OCI-LY3 (cell line): ENCODE results near the gene CEMIP.

Experiments used
- H2AFZ ChIP-seq: fragments of 200-600, 300-600 bp; shearing (Covaris generic); 2 replicates; pipeline ENCODE4 v1.6.0; 2014; ENCODE audit warnings: antibody characterized with exemption, low read depth, low read length
- H3K27ac ChIP-seq: fragments of 200-600, 300-600 bp; sonication (generic); 2 replicates; pipeline ENCODE4 v1.5.1; 2014; ENCODE audit warnings: mild to moderate bottlenecking, low read length, moderate library complexity, mixed read lengths
- H3K27me3 ChIP-seq: fragments of 200-600, 300-600 bp; sonication (generic); 2 replicates; pipeline ENCODE4 v1.6.1; 2014; ENCODE audit warnings: low read depth, low read length, mixed read lengths
- H3K36me3 ChIP-seq: fragments of 200-600, 300-600 bp; sonication (generic); replicated peaks from 2 replicates; pipeline ENCODE3; 2014; ENCODE audit warnings: low read depth, low read length, mixed read lengths
- H3K4me1 ChIP-seq: fragments of 300-600, 200-600 bp; sonication (generic); 2 replicates; pipeline ENCODE4 v1.6.1; 2014; ENCODE audit warnings: low read length, mixed read lengths
- H3K4me2 ChIP-seq: fragments of 200-600, 300-600 bp; sonication (generic); 2 replicates; pipeline ENCODE4 v1.6.1; 2014; ENCODE audit warnings: low read length, mixed read lengths
- H3K4me3 ChIP-seq: fragments of 300-600, 200-600 bp; sonication (generic); 2 replicates; pipeline ENCODE4 v1.5.1; 2014; ENCODE audit warnings: antibody characterized with exemption, mild to moderate bottlenecking, low read length, moderate library complexity
- H3K79me2 ChIP-seq: fragments of 300-600, 200-600 bp; shearing (Covaris generic); 2 replicates; pipeline ENCODE4 v1.6.1; 2014; ENCODE audit warnings: mild to moderate bottlenecking, low read length, mixed read lengths
- H3K9ac ChIP-seq: fragments of 300-600, 200-600 bp; shearing (Covaris generic); 2 replicates; pipeline ENCODE4 v1.6.0; 2014; ENCODE audit warnings: mild to moderate bottlenecking, low read length, moderate library complexity
- H3K9me3 ChIP-seq: fragments of 200-600, 300-600 bp; shearing (Covaris generic); 2 replicates; pipeline ENCODE4 v1.6.1; 2014; ENCODE audit warnings: low read length, mixed read lengths; ENCODE audit not compliant: insufficient read depth
- H4K20me1 ChIP-seq: fragments of 200-600, 300-600 bp; sonication (generic); 2 replicates; pipeline ENCODE4 v1.6.1; 2016; ENCODE audit warnings: low read length, mixed read lengths; ENCODE audit not compliant: insufficient read depth
- EZH2phosphoT487 ChIP-seq: fragments of 200-600 bp; shearing (Covaris generic); IDR thresholded peaks from 2 replicates; pipeline ENCODE4 v1.6.1; 2018; ENCODE audit warnings: antibody characterized with exemption, mixed run types, low read depth
- TF ChIP-seq, protein P1 (sequence below): fragments of 200-600, 300-600 bp; sonication (generic); IDR thresholded peaks from 2 replicates; pipeline ENCODE4 v1.5.1; 2014; ENCODE audit warnings: antibody characterized with exemption, low read length, low read depth

Gene CEMIP

DNA sequence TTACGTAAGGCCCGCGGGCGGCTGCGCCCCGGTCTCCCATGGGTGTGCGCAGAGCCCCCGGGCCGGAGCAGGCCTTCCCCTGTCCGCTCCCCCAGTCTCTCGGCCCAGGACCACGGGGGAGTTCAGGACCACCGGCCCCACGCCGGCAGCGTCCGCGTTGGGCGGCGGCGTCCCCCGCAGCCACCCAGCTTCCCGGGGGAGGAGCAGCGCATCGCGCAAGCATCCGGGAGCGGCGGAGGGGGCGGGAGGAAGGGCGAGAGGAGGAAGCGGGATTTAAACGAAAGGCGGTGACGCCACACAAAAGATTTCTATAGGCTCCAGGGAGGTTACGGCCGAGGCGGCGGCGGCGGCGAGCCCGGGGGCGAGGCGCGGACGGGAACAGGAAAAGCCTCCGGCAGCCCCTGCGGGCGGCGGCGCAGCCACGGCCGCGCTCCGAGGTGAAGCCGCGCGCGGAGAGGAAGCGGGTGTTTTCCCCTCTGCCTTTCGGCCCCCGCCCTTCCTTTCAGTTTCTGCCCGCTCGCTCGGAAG lies 221.5 kb downstream of the CEMIP start, which contains the start of gene TLNRD1:
Gene TLNRD1 (plus strand): TSS at position 300 of the 528 bp plus-strand sequence. CDS start 1,349 bp downstream, outside the sequence.
- peak within 1 kb of the TSS; percentile 95 for H3K4me2 ChIP-seq
- peak within 1 kb of the TSS; percentile 98 for H3K9ac ChIP-seq
- peak within 1 kb of the TSS; percentile 83 for H3K27ac ChIP-seq
- H3K9me3 ChIP-seq, result no peaks in the 10 kb centered on the region
- H3K79me2 ChIP-seq, result peaks cover 49% of the 10 kb centered on the region
- TF ChIP-seq, protein P1, sequence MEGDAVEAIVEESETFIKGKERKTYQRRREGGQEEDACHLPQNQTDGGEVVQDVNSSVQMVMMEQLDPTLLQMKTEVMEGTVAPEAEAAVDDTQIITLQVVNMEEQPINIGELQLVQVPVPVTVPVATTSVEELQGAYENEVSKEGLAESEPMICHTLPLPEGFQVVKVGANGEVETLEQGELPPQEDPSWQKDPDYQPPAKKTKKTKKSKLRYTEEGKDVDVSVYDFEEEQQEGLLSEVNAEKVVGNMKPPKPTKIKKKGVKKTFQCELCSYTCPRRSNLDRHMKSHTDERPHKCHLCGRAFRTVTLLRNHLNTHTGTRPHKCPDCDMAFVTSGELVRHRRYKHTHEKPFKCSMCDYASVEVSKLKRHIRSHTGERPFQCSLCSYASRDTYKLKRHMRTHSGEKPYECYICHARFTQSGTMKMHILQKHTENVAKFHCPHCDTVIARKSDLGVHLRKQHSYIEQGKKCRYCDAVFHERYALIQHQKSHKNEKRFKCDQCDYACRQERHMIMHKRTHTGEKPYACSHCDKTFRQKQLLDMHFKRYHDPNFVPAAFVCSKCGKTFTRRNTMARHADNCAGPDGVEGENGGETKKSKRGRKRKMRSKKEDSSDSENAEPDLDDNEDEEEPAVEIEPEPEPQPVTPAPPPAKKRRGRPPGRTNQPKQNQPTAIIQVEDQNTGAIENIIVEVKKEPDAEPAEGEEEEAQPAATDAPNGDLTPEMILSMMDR, result no peak
- TF ChIP-seq EZH2phosphoT487, result no peak
- peaks cover 21% of the 10 kb centered on the region for H4K20me1 ChIP-seq
- H3K4me1 ChIP-seq, result peaks cover 28% of the 10 kb centered on the region
- peak within 1 kb of the TSS; percentile 95 for H3K4me3 ChIP-seq
- no peaks in the 10 kb centered on the region for H3K27me3 ChIP-seq
- H3K36me3 ChIP-seq, result peaks cover 29% of the 10 kb centered on the region
- peak within 1 kb of the TSS; percentile 55 for H2AFZ ChIP-seq
